MM.1S (cell line): ENCODE measurements around the gene SNX3.

ENCODE experiments used
- CTCF ChIP-seq: fragments of 300-600 bp; sonication (generic); IDR thresholded peaks from 2 replicates; pipeline ENCODE4 v1.5.1; 2016; ENCODE audit warnings: antibody characterized with exemption, low read length, mixed read lengths
- EZH2 ChIP-seq: fragments of 300-600 bp; sonication (generic); optimal IDR thresholded peaks from 2 replicates; pipeline ENCODE3; 2017; ENCODE audit warnings: low read depth, mild to moderate bottlenecking, antibody characterized with exemption, low read length, mixed read lengths
- EZH2phosphoT487 ChIP-seq: fragments of 300-600 bp; sonication (generic); IDR thresholded peaks from 2 replicates; pipeline ENCODE4 v1.6.1; 2018; ENCODE audit warnings: antibody characterized with exemption, low read length

- TF ChIP-seq CTCF (no peak), EZH2 (no peak), EZH2phosphoT487 (no peak)
These were observed 34.8 kb upstream of the SNX3 start for GRCh38 chr6:108295676-108296075.
